Peyer's patch (tissue), 4 donors: ENCODE results near the gene ZDHHC17.

ENCODE experiments used
- CTCF ChIP-seq, 6 experiments: fragments of 450-650 bp in 4 of 6; fragments of 200-600 bp in 2 of 6; sonication (generic) in 1 of 6; IDR thresholded peaks; one replicate each; pipeline ENCODE4 v1.5.1; 2017 to 2019; ENCODE audit warnings: antibody characterized with exemption in 6 of 6, mild to moderate bottlenecking in 3 of 6, moderate library complexity in 1 of 6
- POLR2A ChIP-seq, 2 donors: fragments of 450-650 bp; IDR thresholded peaks; one replicate each; pipeline ENCODE4 v1.5.1; 2017; ENCODE audit warnings: antibody characterized with exemption in 2 of 2, mild to moderate bottlenecking in 2 of 2, moderate library complexity in 2 of 2

GRCh38 chr12:76879710-76880518, 116.0 kb downstream of the ZDHHC17 start:
- peak in 1 of 6 experiments; percentile 9 for TF ChIP-seq CTCF (IDR thresholded peaks at IDR 0.05)
- no peak for TF ChIP-seq POLR2A (IDR thresholded peaks at IDR 0.05)
